ENCODE measurements around the gene EHMT1. TPM values are rescaled to one million over a fixed set of nuclear protein-coding genes. Genes with fewer than 3 reads are reported as not detected.

Gene EHMT1
- total and polyA plus RNA-seq, 9 of the 15 experiments (the other 6 are each of a cell fraction or from before 2014, with no cell fraction given): 2.2 to 76.0 (median 36.4) TPM

DNA sequence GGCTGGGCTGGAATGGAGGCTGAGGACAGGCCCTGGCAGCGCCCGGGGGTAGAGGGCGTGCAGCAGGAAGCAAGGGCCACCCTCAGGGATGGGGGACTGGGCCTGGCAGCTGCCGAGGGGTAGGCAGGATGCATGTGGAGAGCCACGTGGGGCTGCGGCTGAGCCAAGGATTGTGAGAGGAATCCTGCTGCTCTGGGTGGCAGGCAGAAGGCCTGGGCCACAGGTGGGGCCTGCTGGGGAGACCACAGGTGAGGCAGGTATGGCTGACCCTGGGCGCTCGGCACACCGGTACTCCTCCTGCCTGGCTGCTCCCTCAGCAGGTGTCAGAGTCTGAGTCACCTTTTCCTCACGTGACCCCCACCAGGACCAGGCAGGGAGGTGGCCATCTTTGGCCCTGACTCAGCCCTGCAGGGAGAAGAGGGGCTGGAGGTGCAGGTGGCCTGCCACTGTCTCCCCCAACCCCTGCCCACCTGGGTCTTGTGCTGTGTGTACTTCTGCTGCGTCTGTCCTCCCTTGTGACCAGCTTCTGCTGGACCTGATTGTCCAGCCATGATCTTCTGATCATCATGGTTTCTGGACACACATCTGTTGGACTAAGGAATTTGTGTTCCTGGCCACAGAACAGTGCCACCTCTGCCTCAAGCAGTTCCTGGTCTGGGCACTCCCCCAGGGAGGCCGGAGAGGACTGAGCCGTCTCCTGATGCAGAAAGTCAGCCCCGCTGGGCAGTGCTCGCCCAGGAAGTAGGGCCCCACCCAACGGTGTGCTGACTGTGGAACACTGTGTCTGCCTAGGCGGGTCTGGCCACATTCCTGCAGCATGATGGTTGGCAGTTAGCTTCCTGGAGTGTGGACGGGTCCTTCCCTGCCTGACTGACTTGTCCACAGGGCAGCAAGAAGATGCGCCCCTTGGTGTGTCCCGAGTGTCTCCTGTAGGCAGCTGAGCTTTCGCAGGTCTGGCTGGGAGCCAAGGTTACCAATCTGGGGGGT lies 6.9 kb upstream of the EHMT1 start (continued):
- TF ChIP-seq, protein P1, sequence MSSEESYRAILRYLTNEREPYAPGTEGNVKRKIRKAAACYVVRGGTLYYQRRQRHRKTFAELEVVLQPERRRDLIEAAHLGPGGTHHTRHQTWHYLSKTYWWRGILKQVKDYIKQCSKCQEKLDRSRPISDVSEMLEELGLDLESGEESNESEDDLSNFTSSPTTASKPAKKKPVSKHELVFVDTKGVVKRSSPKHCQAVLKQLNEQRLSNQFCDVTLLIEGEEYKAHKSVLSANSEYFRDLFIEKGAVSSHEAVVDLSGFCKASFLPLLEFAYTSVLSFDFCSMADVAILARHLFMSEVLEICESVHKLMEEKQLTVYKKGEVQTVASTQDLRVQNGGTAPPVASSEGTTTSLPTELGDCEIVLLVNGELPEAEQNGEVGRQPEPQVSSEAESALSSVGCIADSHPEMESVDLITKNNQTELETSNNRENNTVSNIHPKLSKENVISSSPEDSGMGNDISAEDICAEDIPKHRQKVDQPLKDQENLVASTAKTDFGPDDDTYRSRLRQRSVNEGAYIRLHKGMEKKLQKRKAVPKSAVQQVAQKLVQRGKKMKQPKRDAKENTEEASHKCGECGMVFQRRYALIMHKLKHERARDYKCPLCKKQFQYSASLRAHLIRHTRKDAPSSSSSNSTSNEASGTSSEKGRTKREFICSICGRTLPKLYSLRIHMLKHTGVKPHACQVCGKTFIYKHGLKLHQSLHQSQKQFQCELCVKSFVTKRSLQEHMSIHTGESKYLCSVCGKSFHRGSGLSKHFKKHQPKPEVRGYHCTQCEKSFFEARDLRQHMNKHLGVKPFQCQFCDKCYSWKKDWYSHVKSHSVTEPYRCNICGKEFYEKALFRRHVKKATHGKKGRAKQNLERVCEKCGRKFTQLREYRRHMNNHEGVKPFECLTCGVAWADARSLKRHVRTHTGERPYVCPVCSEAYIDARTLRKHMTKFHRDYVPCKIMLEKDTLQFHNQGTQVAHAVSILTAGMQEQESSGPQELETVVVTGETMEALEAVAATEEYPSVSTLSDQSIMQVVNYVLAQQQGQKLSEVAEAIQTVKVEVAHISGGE (CRISPR knock-in tag; IDR thresholded peaks at IDR 0.05): no peak
- TF ChIP-seq RBBP5 (IDR thresholded peaks at IDR 0.05; ENCODE audit: borderline replicate concordance, insufficient read depth, low read length, poor library complexity, severe bottlenecking) (no peak), BDP1 (IDR thresholded peaks at IDR 0.05; ENCODE audit: insufficient read depth, insufficient read length) (no peak), SMAD2 (IDR thresholded peaks at IDR 0.05; ENCODE audit: low read depth, low read length) (no peak), XRCC5 (IDR thresholded peaks at IDR 0.05; ENCODE audit: low read depth, low read length) (no peak), KDM4B (IDR thresholded peaks at IDR 0.05; ENCODE audit: borderline replicate concordance in 2 of 2, low read depth in 1 of 2) (no peak), SRSF3 (IDR thresholded peaks at IDR 0.05; ENCODE audit: insufficient read depth, low read length) (no peak), L3MBTL2 (IDR thresholded peaks at IDR 0.05) (no peak), MEIS2 (IDR thresholded peaks at IDR 0.05; ENCODE audit: partially characterized antibody) (no peak), MED1 (CRISPR knock-in tag; IDR thresholded peaks at IDR 0.05; ENCODE audit: borderline replicate concordance) (no peak)
- TF ChIP-seq, protein P2, sequence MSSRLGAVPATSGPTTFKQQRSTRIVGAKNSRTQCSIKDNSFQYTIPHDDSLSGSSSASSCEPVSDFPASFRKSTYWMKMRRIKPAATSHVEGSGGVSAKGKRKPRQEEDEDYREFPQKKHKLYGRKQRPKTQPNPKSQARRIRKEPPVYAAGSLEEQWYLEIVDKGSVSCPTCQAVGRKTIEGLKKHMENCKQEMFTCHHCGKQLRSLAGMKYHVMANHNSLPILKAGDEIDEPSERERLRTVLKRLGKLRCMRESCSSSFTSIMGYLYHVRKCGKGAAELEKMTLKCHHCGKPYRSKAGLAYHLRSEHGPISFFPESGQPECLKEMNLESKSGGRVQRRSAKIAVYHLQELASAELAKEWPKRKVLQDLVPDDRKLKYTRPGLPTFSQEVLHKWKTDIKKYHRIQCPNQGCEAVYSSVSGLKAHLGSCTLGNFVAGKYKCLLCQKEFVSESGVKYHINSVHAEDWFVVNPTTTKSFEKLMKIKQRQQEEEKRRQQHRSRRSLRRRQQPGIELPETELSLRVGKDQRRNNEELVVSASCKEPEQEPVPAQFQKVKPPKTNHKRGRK (tag; IDR thresholded peaks at IDR 0.05): no peak
- TF ChIP-seq, protein P3, sequence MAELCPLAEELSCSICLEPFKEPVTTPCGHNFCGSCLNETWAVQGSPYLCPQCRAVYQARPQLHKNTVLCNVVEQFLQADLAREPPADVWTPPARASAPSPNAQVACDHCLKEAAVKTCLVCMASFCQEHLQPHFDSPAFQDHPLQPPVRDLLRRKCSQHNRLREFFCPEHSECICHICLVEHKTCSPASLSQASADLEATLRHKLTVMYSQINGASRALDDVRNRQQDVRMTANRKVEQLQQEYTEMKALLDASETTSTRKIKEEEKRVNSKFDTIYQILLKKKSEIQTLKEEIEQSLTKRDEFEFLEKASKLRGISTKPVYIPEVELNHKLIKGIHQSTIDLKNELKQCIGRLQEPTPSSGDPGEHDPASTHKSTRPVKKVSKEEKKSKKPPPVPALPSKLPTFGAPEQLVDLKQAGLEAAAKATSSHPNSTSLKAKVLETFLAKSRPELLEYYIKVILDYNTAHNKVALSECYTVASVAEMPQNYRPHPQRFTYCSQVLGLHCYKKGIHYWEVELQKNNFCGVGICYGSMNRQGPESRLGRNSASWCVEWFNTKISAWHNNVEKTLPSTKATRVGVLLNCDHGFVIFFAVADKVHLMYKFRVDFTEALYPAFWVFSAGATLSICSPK (IDR thresholded peaks at IDR 0.05; ENCODE audit: borderline replicate concordance): no peak
- TF ChIP-seq, protein P4, sequence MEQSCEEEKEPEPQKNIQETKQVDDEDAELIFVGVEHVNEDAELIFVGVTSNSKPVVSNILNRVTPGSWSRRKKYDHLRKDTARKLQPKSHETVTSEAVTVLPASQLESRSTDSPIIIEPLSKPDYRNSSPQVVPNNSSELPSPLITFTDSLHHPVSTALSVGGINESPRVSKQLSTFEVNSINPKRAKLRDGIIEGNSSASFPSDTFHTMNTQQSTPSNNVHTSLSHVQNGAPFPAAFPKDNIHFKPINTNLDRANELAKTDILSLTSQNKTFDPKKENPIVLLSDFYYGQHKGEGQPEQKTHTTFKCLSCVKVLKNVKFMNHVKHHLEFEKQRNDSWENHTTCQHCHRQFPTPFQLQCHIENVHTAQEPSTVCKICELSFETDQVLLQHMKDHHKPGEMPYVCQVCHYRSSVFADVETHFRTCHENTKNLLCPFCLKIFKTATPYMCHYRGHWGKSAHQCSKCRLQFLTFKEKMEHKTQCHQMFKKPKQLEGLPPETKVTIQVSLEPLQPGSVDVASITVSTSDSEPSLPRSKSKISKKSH (CRISPR knock-in tag; IDR thresholded peaks at IDR 0.05): no peak
- TF ChIP-seq, protein P5, sequence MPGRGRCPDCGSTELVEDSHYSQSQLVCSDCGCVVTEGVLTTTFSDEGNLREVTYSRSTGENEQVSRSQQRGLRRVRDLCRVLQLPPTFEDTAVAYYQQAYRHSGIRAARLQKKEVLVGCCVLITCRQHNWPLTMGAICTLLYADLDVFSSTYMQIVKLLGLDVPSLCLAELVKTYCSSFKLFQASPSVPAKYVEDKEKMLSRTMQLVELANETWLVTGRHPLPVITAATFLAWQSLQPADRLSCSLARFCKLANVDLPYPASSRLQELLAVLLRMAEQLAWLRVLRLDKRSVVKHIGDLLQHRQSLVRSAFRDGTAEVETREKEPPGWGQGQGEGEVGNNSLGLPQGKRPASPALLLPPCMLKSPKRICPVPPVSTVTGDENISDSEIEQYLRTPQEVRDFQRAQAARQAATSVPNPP (IDR thresholded peaks at IDR 0.05; ENCODE audit: borderline replicate concordance, insufficient read depth, insufficient read length): no peak
